Gastrocnemius medialis (tissue), 4 donors: ENCODE data around the gene ISLR. TPM values are rescaled to one million over a fixed set of nuclear protein-coding genes. Genes with fewer than 3 reads are reported as not detected.

ENCODE experiments used
- ATAC-seq, 2 donors: fragments of 150-250 bp; one replicate each; pipeline ENCODE4 v1.9.1; 2016
- DNase-seq, 2 donors: peaks; one replicate each; pipeline ENCODE4 v3.0.0-alpha.2; 2019
- H3K27ac ChIP-seq, 4 donors: fragments of 200-600 bp; sonication (generic); 1 replicate in 1 of 4; 2 replicates in 3 of 4; pipeline ENCODE4 v1.5.1; 2016 to 2018; ENCODE audit warnings: mild to moderate bottlenecking in 2 of 4, moderate library complexity in 1 of 4
- H3K27me3 ChIP-seq, 3 donors: fragments of 200-600 bp; sonication (generic) in 2 of 3; 1 replicate in 1 of 3; 2 replicates in 2 of 3; pipeline versions ENCODE4 v1.5.1 to v1.6.0; 2016 to 2019; ENCODE audit warnings: mild to moderate bottlenecking in 1 of 3, moderate library complexity in 1 of 3
- H3K36me3 ChIP-seq, 2 donors: fragments of 200-600 bp; sonication (generic) in 1 of 2; one replicate each; pipeline ENCODE4 v1.5.1; 2017 to 2018
- H3K4me1 ChIP-seq, 2 donors: fragments of 200-600 bp; sonication (generic) in 1 of 2; one replicate each; pipeline ENCODE4 v1.5.1; 2016 to 2017; ENCODE audit warnings: mild to moderate bottlenecking in 2 of 2
- H3K4me3 ChIP-seq, 4 donors: fragments of 200-600 bp; sonication (generic) in 3 of 4; 1 replicate in 1 of 4; 2 replicates in 3 of 4; pipeline ENCODE4 v1.5.1; 2016 to 2019; ENCODE audit warnings: mild to moderate bottlenecking in 2 of 4
- H3K9me3 ChIP-seq, 3 donors: fragments of 200-600 bp; sonication (generic) in 2 of 3; 1 replicate in 1 of 3; 2 replicates in 2 of 3; pipeline ENCODE4 v1.5.1; 2016 to 2019
- POLR2A ChIP-seq, 2 donors: fragments of 450-650 bp; IDR thresholded peaks; one replicate each; pipeline ENCODE4 v1.6.1; 2017; ENCODE audit warnings: antibody characterized with exemption in 2 of 2, mild to moderate bottlenecking in 2 of 2, moderate library complexity in 2 of 2
- in situ Hi-C, 4 donors: fragments of 200-750 bp; cut with MboI; loops; one replicate each; pipeline versions ENCODE4 v1.15.0 to v1.8.0; 2017; ENCODE audit warnings: low sequenced_read_pairs in 4 of 4
- intact Hi-C: fragments of 100-400 bp; cut with DNase I; formaldehyde crosslinking; loops from one replicate; pipeline ENCODE4 v1.15.1; 2023; ENCODE audit warnings: low total_unique reads
- total RNA-seq, 4 donors: library from RNA; depleted of rRNA; stranded (reverse); fragments of >200 nt; gene quantifications; one replicate each; pipeline versions ENCODE4 v1.1.0 to v1.2.3, GENCODE V29; 2016
- TF ChIP-seq, protein P1 (sequence below), 5 experiments: fragments of 450-650 bp in 3 of 5; fragments of 200-600 bp in 2 of 5; sonication (generic) in 2 of 5; IDR thresholded peaks in 4 of 5; conservative IDR thresholded peaks in 1 of 5; 1 replicate in 4 of 5; 2 replicates in 1 of 5; pipeline ENCODE4 v1.5.1; 2016 to 2019; ENCODE audit warnings: antibody characterized with exemption in 5 of 5, mild to moderate bottlenecking in 3 of 5, moderate library complexity in 3 of 5

ISLR gene
- total RNA-seq, 4 donors from 2014 or later = 5.9 to 29.4 (median 25.9) TPM

DNA sequence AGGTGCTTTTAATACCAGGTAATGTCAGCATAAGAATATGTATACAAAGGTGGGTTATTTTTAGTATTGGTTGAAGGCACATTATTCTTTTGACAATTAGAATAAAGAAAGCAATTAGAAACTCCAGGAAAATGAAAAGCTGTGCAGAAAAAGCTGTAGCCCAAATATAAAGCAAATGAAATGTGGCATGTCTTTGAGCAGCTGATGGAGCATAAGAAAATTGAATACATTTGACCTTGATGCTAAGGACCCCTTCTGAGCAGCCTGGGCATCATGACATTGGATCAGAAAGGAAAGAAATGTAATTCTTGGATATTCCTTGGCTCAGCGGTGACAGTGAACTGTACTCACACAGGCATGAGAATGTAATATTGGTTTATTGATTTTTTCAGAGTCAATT is 8.0 kb upstream of the ISLR start:
- in situ Hi-C loops (no loop called here), intact Hi-C loops (no loop called here)
- H3K4me1 ChIP-seq = no peaks in the 10 kb centered on the region
- no peaks in the 10 kb centered on the region for H3K36me3 ChIP-seq
- no peak overlapping the region for H3K4me3 ChIP-seq
- no peak overlapping the region for H3K27ac ChIP-seq
- ATAC-seq = no peak
- H3K27me3 ChIP-seq = no peaks in the 10 kb centered on the region
- no peak for DNase-seq
- TF ChIP-seq, protein P1, sequence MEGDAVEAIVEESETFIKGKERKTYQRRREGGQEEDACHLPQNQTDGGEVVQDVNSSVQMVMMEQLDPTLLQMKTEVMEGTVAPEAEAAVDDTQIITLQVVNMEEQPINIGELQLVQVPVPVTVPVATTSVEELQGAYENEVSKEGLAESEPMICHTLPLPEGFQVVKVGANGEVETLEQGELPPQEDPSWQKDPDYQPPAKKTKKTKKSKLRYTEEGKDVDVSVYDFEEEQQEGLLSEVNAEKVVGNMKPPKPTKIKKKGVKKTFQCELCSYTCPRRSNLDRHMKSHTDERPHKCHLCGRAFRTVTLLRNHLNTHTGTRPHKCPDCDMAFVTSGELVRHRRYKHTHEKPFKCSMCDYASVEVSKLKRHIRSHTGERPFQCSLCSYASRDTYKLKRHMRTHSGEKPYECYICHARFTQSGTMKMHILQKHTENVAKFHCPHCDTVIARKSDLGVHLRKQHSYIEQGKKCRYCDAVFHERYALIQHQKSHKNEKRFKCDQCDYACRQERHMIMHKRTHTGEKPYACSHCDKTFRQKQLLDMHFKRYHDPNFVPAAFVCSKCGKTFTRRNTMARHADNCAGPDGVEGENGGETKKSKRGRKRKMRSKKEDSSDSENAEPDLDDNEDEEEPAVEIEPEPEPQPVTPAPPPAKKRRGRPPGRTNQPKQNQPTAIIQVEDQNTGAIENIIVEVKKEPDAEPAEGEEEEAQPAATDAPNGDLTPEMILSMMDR (IDR thresholded peaks at IDR 0.05 in 4 of 5, conservative IDR thresholded peaks at IDR 0.05 in 1 of 5) = no peak
- no peak for TF ChIP-seq POLR2A (IDR thresholded peaks at IDR 0.05)
- no peaks in the 10 kb centered on the region for H3K9me3 ChIP-seq

DNA sequence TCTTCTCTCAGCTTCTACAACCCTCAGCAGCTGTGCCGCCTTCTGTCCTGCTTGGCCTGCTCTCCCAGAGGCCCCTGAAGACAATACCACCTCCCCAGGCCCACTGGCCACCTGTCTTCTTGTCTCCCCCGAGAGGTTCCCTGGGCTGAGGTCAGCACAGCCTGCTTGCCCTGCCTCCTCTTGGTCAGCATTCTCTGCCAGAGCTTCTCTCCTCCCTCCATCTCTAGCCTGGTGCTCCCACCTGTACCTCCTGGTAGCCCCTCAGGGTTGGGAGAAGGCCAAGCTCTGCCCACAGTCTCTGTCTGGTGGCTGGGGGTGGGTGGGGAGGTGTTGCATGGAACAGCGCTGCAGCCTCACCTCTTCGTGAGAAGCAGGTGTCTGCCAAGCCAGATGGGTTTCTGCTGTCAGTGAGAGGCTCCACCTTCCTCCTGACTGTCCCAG is 5.6 kb upstream of the ISLR start:
- no peak for TF ChIP-seq POLR2A (IDR thresholded peaks at IDR 0.05)
- TF ChIP-seq, protein P1 (IDR thresholded peaks at IDR 0.05 in 4 of 5, conservative IDR thresholded peaks at IDR 0.05 in 1 of 5) = no peak
- ATAC-seq (no peak), DNase-seq (no peak)
- Histone ChIP-seq H3K27me3 (no peaks in the 10 kb centered on the region), H3K4me1 (no peaks in the 10 kb centered on the region), H3K9me3 (no peaks in the 10 kb centered on the region), H3K27ac (no peak overlapping the region), H3K36me3 (no peaks in the 10 kb centered on the region), H3K4me3 (no peak overlapping the region)
- intact Hi-C loops (no loop called here), in situ Hi-C loops (no loop called here)

DNA sequence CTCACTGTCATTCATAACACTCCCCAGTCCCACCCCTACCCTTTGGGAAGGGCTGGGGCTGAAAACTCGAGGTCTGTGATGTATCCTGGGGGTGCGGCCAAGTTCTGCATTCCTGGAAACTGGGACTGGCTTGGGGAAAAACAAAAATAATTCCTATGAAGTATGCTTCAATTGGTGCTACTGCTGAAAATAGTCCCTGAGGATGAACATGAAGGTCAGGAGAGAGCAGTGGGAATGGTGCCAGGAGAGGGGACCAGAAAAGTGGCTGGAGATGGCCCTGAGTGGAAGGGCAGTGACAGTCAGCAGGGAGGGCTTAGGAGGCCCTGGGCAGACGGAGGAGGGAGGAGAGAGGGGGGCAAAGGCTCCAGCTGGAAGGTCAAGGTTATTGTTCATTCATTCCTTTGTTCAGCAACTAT is 4.8 kb upstream of the ISLR start:
- Histone ChIP-seq H3K4me3 (no peak overlapping the region), H3K27ac (no peak overlapping the region), H3K36me3 (no peaks in the 10 kb centered on the region), H3K4me1 (no peaks in the 10 kb centered on the region), H3K27me3 (no peaks in the 10 kb centered on the region), H3K9me3 (no peaks in the 10 kb centered on the region)
- DNase-seq (no peak), ATAC-seq (no peak)
- intact Hi-C loops (no loop called here), in situ Hi-C loops (no loop called here)
- TF ChIP-seq POLR2A (IDR thresholded peaks at IDR 0.05) = no peak

DNA sequence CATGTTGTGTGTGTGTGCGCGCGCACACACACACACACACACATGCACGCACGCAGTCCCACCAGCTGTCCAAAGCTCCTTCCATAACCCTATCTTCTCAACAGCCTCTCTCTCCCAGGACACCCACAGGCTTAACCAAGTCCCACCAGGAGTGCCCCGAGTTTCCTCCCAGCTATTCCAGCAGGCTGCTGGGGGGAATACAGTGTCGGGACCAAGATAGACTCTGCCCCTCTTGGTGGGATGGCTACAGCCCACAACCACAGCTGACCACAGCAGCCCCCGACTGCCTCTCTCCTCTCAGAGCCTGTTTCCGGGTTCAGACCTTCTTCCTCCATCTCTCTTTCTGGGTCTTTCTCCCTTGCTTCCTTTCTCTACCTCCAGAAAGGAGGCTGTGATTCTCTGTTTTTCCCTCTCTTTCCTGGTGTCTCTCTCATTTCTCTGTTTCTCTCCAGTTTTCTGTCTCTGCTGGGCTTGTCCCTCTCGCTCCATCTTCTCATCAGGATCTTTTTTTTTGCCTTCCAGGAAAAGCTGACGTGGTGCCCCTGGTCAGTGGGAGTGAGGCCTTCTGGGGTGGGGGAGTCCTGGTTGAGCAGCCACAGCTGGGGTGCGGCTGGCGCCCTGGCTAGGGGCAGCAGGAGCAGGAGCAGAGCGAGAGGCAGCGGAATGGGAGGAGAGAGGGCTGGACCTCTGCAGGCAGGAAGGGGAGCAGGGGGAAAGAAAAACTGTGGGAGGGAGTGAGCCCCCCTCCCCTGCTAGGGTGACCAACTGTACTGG is 3.3 kb upstream of the ISLR start:
- Histone ChIP-seq H3K27me3 (no peaks in the 10 kb centered on the region), H3K4me1 (no peaks in the 10 kb centered on the region), H3K27ac (no peak overlapping the region), H3K9me3 (no peaks in the 10 kb centered on the region), H3K4me3 (no peak overlapping the region), H3K36me3 (no peaks in the 10 kb centered on the region)
- in situ Hi-C loops (no loop called here), intact Hi-C loops (loop anchor here (5.0 kb wide), 1 partner anchor 33 kb away; no protein-coding TSS in a partner anchor)
- ATAC-seq = no peak
- DNase-seq = no peak
- no peak for TF ChIP-seq POLR2A (IDR thresholded peaks at IDR 0.05)
- TF ChIP-seq, protein P1 (IDR thresholded peaks at IDR 0.05 in 4 of 5, conservative IDR thresholded peaks at IDR 0.05 in 1 of 5) = no peak

DNA sequence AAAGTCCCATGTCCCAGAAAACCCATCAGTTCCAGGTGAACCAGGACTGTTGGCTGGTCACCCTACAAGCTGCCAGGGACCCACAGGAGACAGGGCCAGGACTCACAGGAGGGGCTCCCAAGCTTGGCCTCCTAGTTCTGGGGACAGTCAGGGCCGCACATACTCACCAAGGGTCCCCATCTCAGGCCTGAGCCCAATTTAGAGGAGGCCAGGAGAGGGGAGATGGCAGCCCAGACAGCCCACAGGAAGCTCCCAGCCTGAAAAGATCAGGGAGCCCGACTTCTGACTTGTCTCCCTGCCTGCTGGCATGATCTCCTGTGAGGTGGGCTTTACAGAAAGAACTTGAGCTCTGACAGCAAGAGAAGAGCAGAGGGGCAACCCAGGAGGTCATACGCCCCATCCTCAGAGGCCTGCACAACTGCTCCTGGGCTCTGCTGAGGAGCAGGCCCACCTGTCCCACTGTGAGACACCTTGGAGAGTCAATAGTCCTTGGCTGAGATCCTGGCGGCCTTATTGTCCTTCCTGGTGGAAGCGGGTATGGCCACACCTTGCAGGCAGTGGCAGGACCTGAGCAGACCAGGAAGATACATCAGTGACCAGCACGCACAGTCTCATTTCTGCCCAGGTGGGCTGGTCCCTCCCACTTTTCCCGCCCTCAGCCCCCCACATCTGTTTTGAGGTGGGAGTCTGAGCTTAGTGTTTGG is 2.5 kb upstream of the ISLR start:
- intact Hi-C loops (loop anchor here (5.0 kb wide), 1 partner anchor 34 kb away; no protein-coding TSS in a partner anchor), in situ Hi-C loops (no loop called here)
- Histone ChIP-seq H3K4me1 (no peaks in the 10 kb centered on the region), H3K4me3 (no peak overlapping the region), H3K27ac (no peak overlapping the region), H3K36me3 (no peaks in the 10 kb centered on the region), H3K9me3 (no peaks in the 10 kb centered on the region), H3K27me3 (no peaks in the 10 kb centered on the region)
- DNase-seq (no peak), ATAC-seq (no peak)
- no peak for TF ChIP-seq POLR2A (IDR thresholded peaks at IDR 0.05)
- TF ChIP-seq, protein P1 (IDR thresholded peaks at IDR 0.05 in 4 of 5, conservative IDR thresholded peaks at IDR 0.05 in 1 of 5) = no peak
